CD1c-positive myeloid dendritic cell (primary cell): ENCODE measurements around the gene MEIS1.

Source experiments
- DNase-seq: peaks from one replicate; pipeline ENCODE4 v3.0.0-alpha.2; 2016; ENCODE audit errors: extremely low spot score

Gene MEIS1

DNA sequence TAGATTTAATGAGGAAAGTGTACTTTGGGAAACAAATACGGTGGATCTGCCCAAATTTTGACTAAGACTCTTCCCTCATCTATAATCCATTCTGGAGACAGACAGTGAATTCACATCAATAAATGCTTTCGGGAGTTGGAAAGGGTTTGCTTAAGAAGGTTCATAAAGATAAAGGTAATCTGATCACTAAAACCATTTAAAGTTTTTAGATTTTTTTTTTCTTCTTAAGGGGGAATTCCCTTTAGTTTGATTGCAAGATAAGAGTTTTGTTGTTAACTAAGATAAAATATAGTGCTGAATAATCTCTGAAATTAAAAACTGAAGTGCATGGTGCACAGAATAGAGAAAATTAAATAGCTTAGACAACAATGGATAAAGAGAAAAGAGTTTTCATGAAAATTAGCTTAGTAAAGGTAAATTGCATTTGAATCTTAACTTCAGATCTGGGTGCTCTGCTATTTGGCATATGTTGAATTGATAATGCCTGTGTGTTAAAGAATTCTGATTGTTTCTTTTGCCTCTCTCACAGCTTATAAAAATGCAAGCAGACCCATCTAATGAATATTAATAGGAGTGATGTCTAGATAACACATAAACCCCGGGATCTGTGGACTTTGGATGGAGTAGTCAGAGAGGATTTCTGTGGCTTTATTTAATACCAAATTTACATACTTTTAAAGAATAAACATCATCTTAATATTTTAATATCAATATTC is 100.8 kb downstream of the MEIS1 start:
- DNase-seq, result no peak

- no peak for DNase-seq
These were observed 101.4 kb downstream of the MEIS1 start for GRCh38 chr2:66536290-66536673.

DNA sequence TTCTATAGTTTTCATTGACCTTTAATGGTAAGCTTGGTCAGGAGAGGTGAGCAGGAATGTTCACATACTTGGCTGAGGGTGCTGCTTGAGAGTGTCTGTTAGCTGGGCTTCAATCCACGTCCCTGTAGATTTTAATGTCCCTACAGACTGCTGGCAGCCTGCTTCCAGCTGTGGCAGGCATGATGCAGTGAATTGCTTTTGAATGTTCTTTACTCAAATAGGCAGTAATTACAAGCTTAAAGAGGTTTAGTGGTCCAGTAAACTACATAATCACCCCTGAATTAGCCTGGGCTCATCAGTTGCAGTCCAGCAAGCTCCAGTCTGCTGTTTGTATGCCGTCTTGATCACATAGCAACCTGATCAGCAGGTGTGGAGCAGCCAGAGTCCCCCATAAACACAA is 102.1 kb downstream of the MEIS1 start:
- no peak for DNase-seq

DNA sequence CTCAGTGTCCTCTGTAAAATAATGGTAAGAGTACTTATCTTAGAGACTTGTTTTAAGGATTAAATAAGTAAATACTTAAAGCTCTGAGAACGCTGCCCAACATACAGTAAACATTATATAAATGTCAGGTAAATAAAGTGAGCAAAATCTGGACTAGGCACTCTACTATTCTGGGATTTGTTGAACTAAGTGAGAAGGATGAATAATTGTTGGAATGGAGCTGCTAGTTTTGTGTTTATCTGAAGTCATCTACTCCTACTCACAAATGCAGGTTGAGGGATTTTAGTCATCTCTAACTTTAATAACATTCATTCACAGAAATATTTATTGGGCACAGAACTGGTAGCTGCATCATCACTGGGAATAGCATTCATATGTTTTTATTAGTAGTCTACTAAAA is 103.4 kb downstream of the MEIS1 start:
- no peak for DNase-seq

DNA sequence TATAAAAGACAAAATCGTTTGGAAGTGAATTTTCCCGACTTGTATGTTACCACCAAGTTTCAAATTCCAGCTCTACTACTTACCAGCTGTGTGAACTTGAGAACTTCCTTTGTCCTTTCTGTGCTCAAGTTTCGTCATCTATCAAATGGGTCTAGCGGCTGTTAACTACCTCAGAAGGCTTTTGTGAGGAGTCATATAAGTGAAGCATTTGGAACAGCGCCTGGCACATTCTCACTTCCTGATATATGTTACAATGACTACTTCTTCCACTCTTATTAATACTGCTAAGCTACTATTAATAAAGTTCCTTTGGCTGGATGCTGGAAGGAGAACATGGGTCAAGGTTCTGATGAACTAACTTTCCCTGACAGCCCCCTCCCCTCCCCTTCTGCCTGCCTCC is 104.5 kb downstream of the MEIS1 start:
- DNase-seq, result no peak

DNA sequence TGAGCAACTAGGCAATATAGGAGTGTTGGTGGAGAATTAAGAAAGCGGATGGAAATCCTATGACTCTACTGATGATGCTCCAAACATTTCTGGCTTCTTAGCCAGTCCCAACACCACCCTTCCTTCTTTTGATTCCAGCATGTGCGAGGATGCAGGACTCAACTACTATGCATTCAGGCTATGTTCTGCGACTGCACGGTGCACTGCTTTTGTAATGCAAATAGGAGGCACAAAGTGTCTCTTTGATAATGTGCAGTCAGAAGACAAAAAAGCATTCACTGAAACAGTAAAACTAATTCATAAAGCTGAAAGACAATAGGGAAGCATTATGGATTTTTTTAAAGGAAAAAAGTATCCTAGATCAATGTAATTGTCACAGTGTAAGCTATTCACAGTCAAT is 106.7 kb downstream of the MEIS1 start:
- DNase-seq, result no peak

DNA sequence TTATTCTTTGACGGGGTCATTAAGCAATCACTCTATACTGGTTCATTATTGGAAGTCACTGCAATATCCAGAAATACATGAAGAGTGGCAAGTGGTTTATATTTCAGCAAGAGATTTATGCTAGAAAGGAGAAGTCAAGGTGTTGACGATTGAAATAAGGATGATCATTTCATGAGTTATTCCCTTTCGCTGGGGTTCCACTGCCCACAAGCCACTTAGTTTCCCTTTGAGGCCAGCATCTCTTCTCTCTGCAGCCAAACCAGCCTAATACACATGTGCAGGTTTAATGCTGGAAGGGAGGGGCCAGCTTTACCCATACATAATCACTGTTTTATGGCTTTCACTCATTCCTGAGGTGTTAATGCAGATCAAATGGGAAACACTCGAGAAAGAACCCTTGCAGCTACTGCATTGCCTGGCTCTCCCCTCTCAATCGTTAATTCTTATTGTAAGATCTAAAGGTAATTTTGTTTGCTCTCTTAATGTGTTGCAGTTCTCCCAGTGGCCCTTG is 108.4 kb downstream of the MEIS1 start:
- DNase-seq, result no peak

DNA sequence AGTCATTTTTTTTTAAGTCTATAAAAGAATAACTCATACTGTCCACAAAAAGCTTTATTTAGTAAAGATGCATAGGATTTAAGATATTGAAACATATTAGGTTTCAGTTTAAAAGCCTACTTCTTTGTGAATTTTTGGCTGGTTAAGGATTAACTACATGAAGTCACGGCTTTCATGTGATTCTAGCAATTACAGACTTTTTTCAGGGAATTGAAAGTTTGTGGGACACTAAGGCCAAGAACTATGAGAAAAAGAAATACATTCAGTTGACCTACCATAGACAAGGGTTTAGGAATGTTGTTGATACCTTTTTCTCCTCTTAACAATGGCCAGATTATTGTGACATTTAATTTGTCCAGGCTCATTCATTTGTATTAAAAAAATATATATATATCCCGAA is 109.3 kb downstream of the MEIS1 start:
- DNase-seq, result no peak

DNA sequence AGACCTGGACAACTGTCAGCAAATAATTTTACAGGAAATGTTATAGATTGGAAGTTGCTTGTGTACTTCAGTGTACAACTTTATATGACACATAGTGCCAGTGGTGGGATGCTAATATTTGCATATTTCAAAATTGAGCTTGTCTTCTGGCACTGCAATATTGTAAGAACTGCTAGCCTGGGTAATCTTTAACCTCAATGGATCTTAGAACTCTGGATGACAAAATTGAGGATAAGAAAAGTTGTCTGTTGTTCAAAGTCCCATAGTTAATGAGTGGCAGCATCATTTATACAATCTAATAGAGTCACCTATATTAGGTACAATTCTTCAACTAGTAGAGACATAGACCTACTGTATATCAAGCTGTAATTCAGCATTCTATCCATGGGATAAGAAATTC is 110.3 kb downstream of the MEIS1 start:
- DNase-seq, result no peak

DNA sequence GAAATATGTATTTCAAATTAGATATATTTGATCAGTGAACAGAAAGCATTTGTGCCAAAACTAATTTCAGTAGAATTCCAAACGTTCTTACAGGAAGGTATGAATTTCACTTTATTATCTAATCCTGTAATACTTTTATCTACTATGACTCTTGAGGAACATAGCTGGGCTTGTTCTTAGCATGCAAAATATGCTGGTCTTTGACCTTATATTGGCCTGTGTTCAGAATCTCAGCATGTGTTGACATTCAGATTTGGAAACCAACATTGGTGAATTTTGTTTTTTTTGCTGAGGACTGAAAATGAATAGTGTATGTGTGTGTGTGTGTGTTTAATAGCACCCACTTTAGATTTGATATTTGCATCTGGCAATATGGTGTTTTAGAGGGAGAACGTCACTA is 112.2 kb downstream of the MEIS1 start:
- no peak for DNase-seq

DNA sequence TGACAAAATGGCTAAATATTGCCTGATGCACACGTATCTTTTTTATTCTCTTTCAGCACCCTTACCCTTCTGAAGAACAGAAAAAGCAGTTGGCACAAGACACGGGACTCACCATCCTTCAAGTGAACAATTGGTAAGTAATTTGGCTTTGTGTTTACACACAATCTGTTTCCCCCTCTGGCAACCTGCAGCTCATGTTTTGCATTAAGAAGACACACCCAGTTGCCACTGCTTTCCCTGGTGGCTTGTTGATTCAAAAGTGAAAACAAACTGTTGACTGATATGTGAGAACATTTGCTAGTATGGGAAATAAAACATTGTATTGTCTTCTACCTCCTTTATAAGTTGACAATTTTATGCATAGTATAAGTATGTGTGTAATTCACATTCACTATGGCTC is 113.0 kb downstream of the MEIS1 start:
- DNase-seq, result no peak

GRCh38 chr2:66548422-66548821 is 113.5 kb downstream of the MEIS1 start:
- no peak for DNase-seq

DNA sequence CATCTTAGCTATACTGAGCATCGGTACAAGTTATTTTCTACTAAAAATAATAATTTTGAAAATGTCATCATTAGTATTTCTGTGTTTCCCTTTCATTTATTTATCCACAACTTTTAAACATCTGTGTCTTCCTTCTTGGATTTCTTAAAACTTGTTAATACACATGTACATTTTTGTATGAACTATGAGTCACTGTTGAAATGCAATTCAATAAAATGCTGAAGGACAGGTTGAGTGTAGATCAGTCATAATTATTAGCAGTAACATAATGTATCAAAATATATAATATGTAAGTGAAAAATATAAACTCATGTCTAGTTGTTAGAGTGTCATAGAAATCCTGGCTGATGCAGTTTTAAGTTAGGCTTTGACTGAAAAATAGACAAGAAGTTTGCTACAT is 115.9 kb downstream of the MEIS1 start:
- no peak for DNase-seq

DNA sequence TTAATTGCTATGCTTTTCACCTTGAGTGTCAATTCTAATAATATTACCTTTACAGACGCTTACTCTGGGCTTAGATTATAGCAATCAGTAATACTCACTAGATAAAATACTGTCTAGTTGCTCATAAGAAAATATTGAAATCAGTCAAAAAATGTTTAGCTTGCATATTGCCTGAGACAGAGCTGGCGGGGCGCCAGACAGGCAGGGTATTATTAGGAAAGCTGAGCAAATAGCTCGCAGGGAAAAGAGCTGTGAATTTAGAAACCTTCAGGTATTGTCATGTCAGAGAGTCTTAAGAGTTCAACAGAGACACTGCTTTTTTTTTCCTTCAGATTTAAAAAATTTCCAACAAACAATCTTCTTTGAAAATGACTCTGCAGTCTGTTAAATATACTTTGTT is 118.4 kb downstream of the MEIS1 start:
- DNase-seq, result no peak

DNA sequence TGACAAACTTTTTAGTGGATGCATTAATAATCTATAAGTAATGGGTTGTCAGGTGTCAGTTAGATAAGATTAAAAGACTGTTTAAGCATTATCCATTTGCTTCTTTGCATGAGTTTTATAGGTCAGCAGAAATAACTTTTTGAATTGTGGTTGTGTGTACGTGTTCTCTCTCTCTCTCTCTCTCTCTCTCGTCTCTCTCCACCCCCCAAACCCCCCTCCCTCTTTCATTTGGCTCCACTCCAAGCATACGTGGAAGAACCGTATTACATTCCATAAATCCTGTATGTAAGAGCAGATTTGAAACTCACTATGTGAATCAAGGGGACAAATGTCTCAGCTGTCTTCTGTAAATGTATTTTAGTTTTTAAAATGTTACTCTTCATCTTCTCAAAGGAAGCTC is 120.2 kb downstream of the MEIS1 start:
- DNase-seq, result no peak

DNA sequence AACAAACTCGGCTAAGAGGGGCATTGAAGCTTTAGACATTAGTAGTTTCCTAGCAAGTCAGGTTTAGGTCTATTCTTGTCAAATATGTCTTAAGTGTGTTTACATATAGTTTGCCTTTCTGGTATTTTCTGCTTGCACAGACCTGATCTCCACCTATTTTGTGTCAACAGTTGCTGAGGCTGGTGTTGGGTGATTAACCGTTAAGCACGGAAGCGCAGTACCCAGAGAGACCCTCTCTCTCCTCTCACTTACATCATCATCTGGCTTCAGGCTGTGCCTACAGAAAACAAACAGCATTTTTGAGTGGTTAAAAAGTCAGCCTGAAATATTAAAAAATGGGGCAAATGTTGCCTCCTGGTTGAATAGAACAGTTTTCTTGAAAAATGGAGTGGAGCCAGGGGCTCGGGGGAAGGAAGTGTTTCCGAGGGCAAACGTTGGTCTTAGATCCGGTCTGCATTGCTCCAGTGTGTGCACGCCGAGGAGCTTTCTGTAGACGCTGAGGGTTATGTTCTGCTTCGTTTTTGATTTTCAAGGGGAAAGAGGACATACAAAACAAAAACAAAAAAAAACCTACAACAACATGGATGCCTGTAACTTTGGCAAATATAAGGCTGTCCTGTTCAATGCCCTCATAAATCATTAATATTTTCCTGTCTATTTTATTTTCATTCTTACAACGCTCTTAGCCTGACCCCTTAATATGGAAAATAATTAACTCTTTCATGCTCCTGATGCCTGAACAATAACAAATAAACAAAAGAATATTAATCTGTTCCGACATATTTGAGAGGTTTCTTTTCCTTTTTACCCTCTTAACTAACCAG is 120.8 kb downstream of the MEIS1 start:
- no peak for DNase-seq

DNA sequence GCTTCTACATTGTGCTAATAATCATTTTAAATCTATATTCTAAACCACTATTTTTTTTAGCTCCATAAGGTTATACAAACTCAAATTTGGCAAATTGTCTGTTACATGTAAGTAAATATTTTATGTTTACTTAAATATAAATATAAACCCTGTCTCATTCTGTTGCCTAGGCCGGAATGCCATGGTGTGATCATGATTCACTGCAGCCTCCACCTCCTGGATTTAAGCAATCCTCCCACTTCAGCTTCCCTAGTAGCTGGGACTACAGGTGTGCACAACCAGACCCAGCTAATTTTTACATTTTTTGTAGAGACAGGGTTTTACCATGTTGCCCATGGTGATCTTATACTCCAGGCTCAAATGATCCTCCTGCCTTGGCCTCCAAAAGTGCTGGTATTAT is 124.7 kb downstream of the MEIS1 start:
- no peak for DNase-seq

DNA sequence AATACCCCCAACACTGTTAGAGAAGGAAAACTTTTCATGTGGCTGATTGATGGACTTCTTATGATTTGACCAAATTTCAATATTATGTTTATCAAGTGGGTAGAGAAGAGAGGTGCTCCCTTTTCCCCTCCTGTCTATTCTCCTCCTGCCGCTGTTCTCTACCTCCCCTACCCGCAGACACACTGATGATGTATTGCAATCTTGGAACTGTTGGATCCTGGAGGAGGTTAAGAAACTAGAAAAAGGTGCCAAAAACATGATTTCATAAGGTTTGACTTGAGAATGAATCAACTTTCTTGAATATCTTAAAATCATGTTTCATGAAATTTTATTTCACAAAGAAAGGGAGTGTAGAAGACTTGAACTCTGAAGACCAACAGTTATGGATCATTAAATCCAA is 125.8 kb downstream of the MEIS1 start:
- no peak for DNase-seq

- no peak for DNase-seq
These were observed 126.8 kb downstream of the MEIS1 start for GRCh38 chr2:66561645-66562303.

- DNase-seq, result no peak
These were observed 127.4 kb downstream of the MEIS1 start for GRCh38 chr2:66562304-66562685.

- DNase-seq, result no peak
These were observed 128.5 kb downstream of the MEIS1 start for GRCh38 chr2:66563473-66563872.

GRCh38 chr2:66565291-66565690 is 130.4 kb downstream of the MEIS1 start:
- no peak for DNase-seq
